ENCODE data around the gene DGKH. TPM values are rescaled to one million over a fixed set of nuclear protein-coding genes. Genes with fewer than 3 reads are reported as not detected.
"Not testable (repeated sequence)": the region's sequence is repeated elsewhere in the genome, so short reads cannot be mapped to it uniquely, and the experiment has no call there.

Gene DGKH
- total RNA-seq, 1 experiment from 2014 or later, result 3.7 TPM

- Histone ChIP-seq H3K4me3 (ENCODE audit: insufficient read depth, low read depth, low read length) (no peak overlapping the region), H3K27me3 (ENCODE audit: control insufficient read depth, insufficient read depth, low read length) (no peaks in the 10 kb centered on the region), H3K36me3 (replicated peaks; ENCODE audit: control insufficient read depth, insufficient read depth, low read length) (no peaks in the 10 kb centered on the region)
- DNase-seq, result no peak
Measured at GRCh38 chr13:42073683-42074082, 25.2 kb downstream of the DGKH start.

- DNase-seq, result no peak
- H3K36me3 ChIP-seq (replicated peaks; ENCODE audit: control insufficient read depth, insufficient read depth, low read length), result no peaks in the 10 kb centered on the region
- no peak overlapping the region for H3K4me3 ChIP-seq (ENCODE audit: insufficient read depth, low read depth, low read length)
- no peaks in the 10 kb centered on the region for H3K27me3 ChIP-seq (ENCODE audit: control insufficient read depth, insufficient read depth, low read length)
Measured at GRCh38 chr13:42075517-42075916, 27.1 kb downstream of the DGKH start.

GRCh38 chr13:42076309-42076713 is 27.9 kb downstream of the DGKH start:
- no peaks in the 10 kb centered on the region for H3K36me3 ChIP-seq (replicated peaks; ENCODE audit: control insufficient read depth, insufficient read depth, low read length)
- no peak overlapping the region for H3K4me3 ChIP-seq (ENCODE audit: insufficient read depth, low read depth, low read length)
- no peak for DNase-seq
- no peaks in the 10 kb centered on the region for H3K27me3 ChIP-seq (ENCODE audit: control insufficient read depth, insufficient read depth, low read length)

GRCh38 chr13:42078128-42078808 is 29.8 kb downstream of the DGKH start:
- DNase-seq, result peak; percentile 16

GRCh38 chr13:42083138-42083770 is 34.8 kb downstream of the DGKH start:
- no peaks in the 10 kb centered on the region for H3K27me3 ChIP-seq (ENCODE audit: control insufficient read depth, insufficient read depth, low read length)
- no peak for DNase-seq
- no peak overlapping the region for H3K4me3 ChIP-seq (ENCODE audit: insufficient read depth, low read depth, low read length)
- H3K36me3 ChIP-seq (replicated peaks; ENCODE audit: control insufficient read depth, insufficient read depth, low read length), result no peaks in the 10 kb centered on the region

More at GRCh38 chr13:42078128-42078808, 29.8 kb downstream of the DGKH start:
- Histone ChIP-seq H3K36me3 (replicated peaks; ENCODE audit: control insufficient read depth, insufficient read depth, low read length) (no peaks in the 10 kb centered on the region), H3K4me3 (ENCODE audit: insufficient read depth, low read depth, low read length) (no peak overlapping the region), H3K27me3 (ENCODE audit: control insufficient read depth, insufficient read depth, low read length) (no peaks in the 10 kb centered on the region)

- no peak overlapping the region for H3K4me3 ChIP-seq (ENCODE audit: insufficient read depth, low read depth, low read length)
- H3K27me3 ChIP-seq (ENCODE audit: control insufficient read depth, insufficient read depth, low read length), result no peaks in the 10 kb centered on the region
- no peaks in the 10 kb centered on the region for H3K36me3 ChIP-seq (replicated peaks; ENCODE audit: control insufficient read depth, insufficient read depth, low read length)
- no peak for DNase-seq
Measured at GRCh38 chr13:42084722-42085121, 36.3 kb downstream of the DGKH start.

- no peak for DNase-seq
- H3K36me3 ChIP-seq (replicated peaks; ENCODE audit: control insufficient read depth, insufficient read depth, low read length), result no peaks in the 10 kb centered on the region
- no peaks in the 10 kb centered on the region for H3K27me3 ChIP-seq (ENCODE audit: control insufficient read depth, insufficient read depth, low read length)
- no peak overlapping the region for H3K4me3 ChIP-seq (ENCODE audit: insufficient read depth, low read depth, low read length)
Measured at GRCh38 chr13:42086582-42086981, 38.1 kb downstream of the DGKH start.

GRCh38 chr13:42094516-42095040 is 46.1 kb downstream of the DGKH start:
- no peaks in the 10 kb centered on the region for H3K36me3 ChIP-seq (replicated peaks; ENCODE audit: control insufficient read depth, insufficient read depth, low read length)
- no peak for DNase-seq
- H3K4me3 ChIP-seq (ENCODE audit: insufficient read depth, low read depth, low read length), result no peak overlapping the region
- H3K27me3 ChIP-seq (ENCODE audit: control insufficient read depth, insufficient read depth, low read length), result no peaks in the 10 kb centered on the region

GRCh38 chr13:42096222-42096621 is 47.8 kb downstream of the DGKH start:
- H3K4me3 ChIP-seq (ENCODE audit: insufficient read depth, low read depth, low read length); H3K27me3 ChIP-seq (ENCODE audit: control insufficient read depth, insufficient read depth, low read length); H3K36me3 ChIP-seq (replicated peaks; ENCODE audit: control insufficient read depth, insufficient read depth, low read length); DNase-seq: not testable (repeated sequence)

- Histone ChIP-seq H3K4me3 (ENCODE audit: insufficient read depth, low read depth, low read length) (no peak overlapping the region), H3K27me3 (ENCODE audit: control insufficient read depth, insufficient read depth, low read length) (no peaks in the 10 kb centered on the region), H3K36me3 (replicated peaks; ENCODE audit: control insufficient read depth, insufficient read depth, low read length) (no peaks in the 10 kb centered on the region)
- no peak for DNase-seq
Measured at GRCh38 chr13:42099962-42100675, 51.7 kb downstream of the DGKH start.

GRCh38 chr13:42100960-42101359 is 52.5 kb downstream of the DGKH start:
- no peaks in the 10 kb centered on the region for H3K27me3 ChIP-seq (ENCODE audit: control insufficient read depth, insufficient read depth, low read length)
- no peak overlapping the region for H3K4me3 ChIP-seq (ENCODE audit: insufficient read depth, low read depth, low read length)
- H3K36me3 ChIP-seq (replicated peaks; ENCODE audit: control insufficient read depth, insufficient read depth, low read length), result no peaks in the 10 kb centered on the region
- DNase-seq, result no peak

- Histone ChIP-seq H3K4me3 (ENCODE audit: insufficient read depth, low read depth, low read length) (no peak overlapping the region), H3K27me3 (ENCODE audit: control insufficient read depth, insufficient read depth, low read length) (no peaks in the 10 kb centered on the region), H3K36me3 (replicated peaks; ENCODE audit: control insufficient read depth, insufficient read depth, low read length) (no peaks in the 10 kb centered on the region)
- DNase-seq, result no peak
Measured at GRCh38 chr13:42101821-42102585, 53.6 kb downstream of the DGKH start.

- H3K27me3 ChIP-seq (ENCODE audit: control insufficient read depth, insufficient read depth, low read length), result no peaks in the 10 kb centered on the region
- no peaks in the 10 kb centered on the region for H3K36me3 ChIP-seq (replicated peaks; ENCODE audit: control insufficient read depth, insufficient read depth, low read length)
- DNase-seq, result no peak
- no peak overlapping the region for H3K4me3 ChIP-seq (ENCODE audit: insufficient read depth, low read depth, low read length)
Measured at GRCh38 chr13:42102961-42103865, 54.8 kb downstream of the DGKH start.
